SK-N-SH (cell line): ENCODE data around the gene DYDC2. TPM values are rescaled to one million over a fixed set of nuclear protein-coding genes. Genes with fewer than 3 reads are reported as not detected.

ENCODE experiments used
- CTCF ChIA-PET: fragments of 300-600, 350-600 bp; formaldehyde crosslinking; extraction: SDS; loops from one replicate; lab custom pipeline; 2021; lab: Yijun Ruan, JAX
- POLR2A ChIA-PET: fragments of 350-600 bp; sonication (Branson Sonifier 250); formaldehyde crosslinking; extraction: SDS; loops from one replicate; lab custom pipeline; 2020; ENCODE audit warnings: antibody characterized with exemption, inconsistent platforms; lab: Yijun Ruan, JAX
- DNase-seq: peaks from one replicate; pipeline ENCODE4 v3.0.0; 2012
- H2AFZ ChIP-seq: fragments of 200-600 bp; sonication (generic); 2 replicates; pipeline ENCODE4 v1.8.1; 2016; ENCODE audit warnings: antibody characterized with exemption, mild to moderate bottlenecking, low read depth
- H3F3A ChIP-seq: fragments of 200-600 bp; sonication (generic); replicated peaks from 2 replicates; pipeline ENCODE3; 2016; ENCODE audit warnings: antibody characterized with exemption, mild to moderate bottlenecking; ENCODE audit not compliant: insufficient read depth
- H3K27ac ChIP-seq, 2 experiments: fragments of 200-500 bp in 1 of 2; fragments of 200-600 bp in 1 of 2; sonication (Bioruptor generic) in 1 of 2; sonication (generic), shearing (Covaris generic) in 1 of 2; 2 replicates each; pipeline versions ENCODE4 v1.5.1 to v1.6.1; 2014 to 2016; ENCODE audit warnings: low read depth in 2 of 2, inconsistent platforms in 1 of 2, low read length in 1 of 2, mild to moderate bottlenecking in 1 of 2, mixed read lengths in 1 of 2
- H3K27me3 ChIP-seq: fragments of 200-600 bp; sonication (generic), shearing (Covaris generic); 2 replicates; pipeline ENCODE4 v1.6.1; 2016; ENCODE audit warnings: mixed run types; ENCODE audit not compliant: insufficient read depth
- H3K36me3 ChIP-seq, 2 experiments: fragments of 200-500 bp in 1 of 2; fragments of 200-600 bp in 1 of 2; sonication (Bioruptor generic) in 1 of 2; sonication (generic) in 1 of 2; replicated peaks in 1 of 2; 2 replicates each; pipeline versions ENCODE3 to v1.5.1; 2014 to 2016; ENCODE audit warnings: low read length in 1 of 2, mild to moderate bottlenecking in 1 of 2; ENCODE audit not compliant: insufficient read depth in 2 of 2, control insufficient read depth in 1 of 2
- H3K4me1 ChIP-seq, 2 experiments: fragments of 200-500 bp in 1 of 2; fragments of 200-600 bp in 1 of 2; sonication (Bioruptor generic) in 1 of 2; sonication (generic), shearing (Covaris generic) in 1 of 2; 2 replicates each; pipeline versions ENCODE4 v1.5.1 to v1.6.1; 2014 to 2016; ENCODE audit warnings: low read depth in 1 of 2, low read length in 1 of 2, mixed run types in 1 of 2; ENCODE audit not compliant: insufficient read depth in 2 of 2, control insufficient read depth in 1 of 2
- H3K4me2 ChIP-seq: fragments of 200-600 bp; sonication (generic), shearing (Covaris generic); 2 replicates; pipeline ENCODE4 v1.6.1; 2017; ENCODE audit warnings: mixed run types
- H3K4me3 ChIP-seq, 2 experiments: fragments of 200-500 bp in 1 of 2; fragments of 200-600 bp in 1 of 2; sonication (Bioruptor generic) in 1 of 2; sonication (generic), shearing (Covaris generic) in 1 of 2; 2 replicates each; pipeline versions ENCODE4 v1.5.1 to v1.8.1; 2014 to 2016; ENCODE audit warnings: low read depth in 2 of 2, inconsistent platforms in 1 of 2, low read length in 1 of 2, mild to moderate bottlenecking in 1 of 2, mixed read lengths in 1 of 2, moderate library complexity in 1 of 2
- H3K79me2 ChIP-seq: fragments of 200-600 bp; sonication (generic); 2 replicates; pipeline ENCODE4 v1.8.1; 2017; ENCODE audit warnings: mild to moderate bottlenecking; ENCODE audit not compliant: insufficient read depth
- H3K9ac ChIP-seq: fragments of 200-600 bp; sonication (generic); 2 replicates; pipeline ENCODE4 v1.6.1; 2017; ENCODE audit warnings: mixed run types
- H3K9me2 ChIP-seq: fragments of 200-600 bp; sonication (generic); 2 replicates; pipeline ENCODE4 v1.6.1; 2017; ENCODE audit warnings: mixed run types
- H3K9me3 ChIP-seq: fragments of 200-600 bp; sonication (generic); 2 replicates; pipeline ENCODE4 v1.6.1; 2017; ENCODE audit warnings: mixed run types, mild to moderate bottlenecking, moderate library complexity
- H4K20me1 ChIP-seq: fragments of 200-600 bp; sonication (generic); 2 replicates; pipeline ENCODE4 v1.6.1; 2017; ENCODE audit warnings: mild to moderate bottlenecking, mixed run types; ENCODE audit not compliant: insufficient read depth
- ELF1 ChIP-seq: IDR thresholded peaks from 2 replicates; pipeline ENCODE4 v1.4.0; 2012
- EP300 ChIP-seq, 2 experiments: IDR thresholded peaks; 2 replicates each; pipeline versions ENCODE4 v1.4.0 to v1.6.1; 2012; ENCODE audit warnings: borderline replicate concordance in 1 of 2, low read depth in 1 of 2, low read length in 1 of 2
- FOXJ3 ChIP-seq: sonication (generic); formaldehyde crosslinking; IDR thresholded peaks from 2 replicates; pipeline ENCODE4 v1.5.1; 2020; ENCODE audit warnings: mild to moderate bottlenecking, missing genetic modification reagents
- FOXM1 ChIP-seq: IDR thresholded peaks from 2 replicates; pipeline ENCODE4 v1.4.0; 2012; ENCODE audit warnings: low read depth, mild to moderate bottlenecking
- GABPA ChIP-seq: IDR thresholded peaks from 2 replicates; pipeline ENCODE4 v1.4.0; 2012; ENCODE audit warnings: low read depth, mild to moderate bottlenecking
- JUND ChIP-seq: IDR thresholded peaks from 2 replicates; pipeline ENCODE4 v1.4.0; 2012
- MEF2A ChIP-seq: IDR thresholded peaks from 2 replicates; pipeline ENCODE4 v1.4.0; 2012; ENCODE audit warnings: low read depth, borderline replicate concordance
- NRF1 ChIP-seq: IDR thresholded peaks from 2 replicates; pipeline ENCODE4 v1.6.1; 2012; ENCODE audit warnings: low read depth, mild to moderate bottlenecking, low read length
- RAD21 ChIP-seq: IDR thresholded peaks from 2 replicates; pipeline ENCODE4 v1.6.1; 2012; ENCODE audit warnings: mild to moderate bottlenecking, low read length
- RCOR1 ChIP-seq: fragments of 150-350 bp; IDR thresholded peaks from 2 replicates; pipeline ENCODE4 v1.6.1; 2017; ENCODE audit warnings: antibody characterized with exemption, low read length
- RFX5 ChIP-seq: IDR thresholded peaks from 2 replicates; pipeline ENCODE4 v1.6.1; 2012; ENCODE audit warnings: mild to moderate bottlenecking, improper control_type of control experiment, low read length
- SIN3A ChIP-seq: IDR thresholded peaks from 2 replicates; pipeline ENCODE4 v1.6.1; 2012; ENCODE audit warnings: low read depth, mild to moderate bottlenecking, low read length, moderate library complexity, borderline replicate concordance
- SMC3 ChIP-seq: IDR thresholded peaks from 2 replicates; pipeline ENCODE4 v1.6.1; 2012; ENCODE audit warnings: low read depth, low read length, improper control_type of control experiment
- TEAD4 ChIP-seq: IDR thresholded peaks from 2 replicates; pipeline ENCODE4 v1.4.0; 2012; ENCODE audit warnings: mild to moderate bottlenecking, borderline replicate concordance; ENCODE audit not compliant: insufficient read depth
- polyA plus RNA-seq, 3 experiments: library from polyadenylated mRNA; depleted of rRNA; stranded (reverse); fragments of >200 nt; gene quantifications; 2 replicates each; pipeline ENCODE4 v1.2.3, GENCODE V29; 2012
- TF ChIP-seq, protein P1 (sequence below): IDR thresholded peaks from 2 replicates; pipeline ENCODE4 v1.4.0; 2012; ENCODE audit warnings: low read depth, borderline replicate concordance
- TF ChIP-seq, protein P2 (sequence below): IDR thresholded peaks from 2 replicates; pipeline ENCODE4 v1.4.0; 2012; ENCODE audit warnings: low read depth, borderline replicate concordance
- TF ChIP-seq, protein P3 (sequence below): IDR thresholded peaks from 2 replicates; pipeline ENCODE4 v1.4.0; 2012; ENCODE audit warnings: low read depth
- TF ChIP-seq, protein P4 (sequence below): fragments of 200-600 bp; sonication (generic); IDR thresholded peaks from 2 replicates; pipeline ENCODE4 v1.6.1; 2017; ENCODE audit warnings: antibody characterized with exemption, mild to moderate bottlenecking, moderate library complexity
- TF ChIP-seq, protein P5 (sequence below): fragments of 150-350 bp; IDR thresholded peaks from 2 replicates; pipeline ENCODE4 v1.6.1; 2016; ENCODE audit warnings: mild to moderate bottlenecking, low read depth, low read length
- TF ChIP-seq, protein P6 (sequence below): fragments of 150-350 bp; IDR thresholded peaks from 2 replicates; pipeline ENCODE4 v1.6.1; 2017; ENCODE audit warnings: antibody characterized with exemption, low read length, low read depth, borderline replicate concordance
- TF ChIP-seq, protein P7 (sequence below): IDR thresholded peaks from 2 replicates; pipeline ENCODE4; 2012

The DYDC2 gene
- polyA plus RNA-seq, 1 of the 3 experiments (the other 2 are of a cell fraction), result 0.08 TPM

DNA sequence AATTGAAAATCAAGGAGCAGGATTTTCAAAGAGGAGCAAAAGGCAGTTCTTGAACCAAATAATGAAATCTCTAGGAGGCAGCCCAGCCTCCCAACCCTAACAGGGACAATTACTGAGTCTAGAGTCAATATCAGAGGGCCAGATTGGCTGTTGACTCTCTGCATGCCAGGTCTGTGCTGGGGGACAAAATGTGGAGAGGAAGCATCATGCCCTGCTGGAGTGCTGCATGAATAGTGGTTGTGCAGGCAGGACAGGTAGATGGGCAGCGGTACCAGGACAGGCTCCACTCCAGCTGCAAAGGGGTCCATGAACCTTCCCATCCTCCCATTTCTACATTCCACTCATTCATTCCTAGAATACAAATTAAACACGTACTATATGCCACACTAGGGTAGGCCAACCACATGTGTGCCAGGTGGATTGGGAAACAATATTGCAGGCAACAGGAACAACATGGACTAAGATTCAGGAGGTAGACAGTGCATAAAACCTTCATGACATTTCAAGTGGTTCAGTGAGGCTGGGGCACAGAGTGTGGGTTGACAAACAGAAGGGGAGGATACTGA lies 36.8 kb upstream of the DYDC2 start (continued):
- TF ChIP-seq, protein P1, sequence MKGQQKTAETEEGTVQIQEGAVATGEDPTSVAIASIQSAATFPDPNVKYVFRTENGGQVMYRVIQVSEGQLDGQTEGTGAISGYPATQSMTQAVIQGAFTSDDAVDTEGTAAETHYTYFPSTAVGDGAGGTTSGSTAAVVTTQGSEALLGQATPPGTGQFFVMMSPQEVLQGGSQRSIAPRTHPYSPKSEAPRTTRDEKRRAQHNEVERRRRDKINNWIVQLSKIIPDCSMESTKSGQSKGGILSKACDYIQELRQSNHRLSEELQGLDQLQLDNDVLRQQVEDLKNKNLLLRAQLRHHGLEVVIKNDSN, result no peak
- TF ChIP-seq, protein P2, sequence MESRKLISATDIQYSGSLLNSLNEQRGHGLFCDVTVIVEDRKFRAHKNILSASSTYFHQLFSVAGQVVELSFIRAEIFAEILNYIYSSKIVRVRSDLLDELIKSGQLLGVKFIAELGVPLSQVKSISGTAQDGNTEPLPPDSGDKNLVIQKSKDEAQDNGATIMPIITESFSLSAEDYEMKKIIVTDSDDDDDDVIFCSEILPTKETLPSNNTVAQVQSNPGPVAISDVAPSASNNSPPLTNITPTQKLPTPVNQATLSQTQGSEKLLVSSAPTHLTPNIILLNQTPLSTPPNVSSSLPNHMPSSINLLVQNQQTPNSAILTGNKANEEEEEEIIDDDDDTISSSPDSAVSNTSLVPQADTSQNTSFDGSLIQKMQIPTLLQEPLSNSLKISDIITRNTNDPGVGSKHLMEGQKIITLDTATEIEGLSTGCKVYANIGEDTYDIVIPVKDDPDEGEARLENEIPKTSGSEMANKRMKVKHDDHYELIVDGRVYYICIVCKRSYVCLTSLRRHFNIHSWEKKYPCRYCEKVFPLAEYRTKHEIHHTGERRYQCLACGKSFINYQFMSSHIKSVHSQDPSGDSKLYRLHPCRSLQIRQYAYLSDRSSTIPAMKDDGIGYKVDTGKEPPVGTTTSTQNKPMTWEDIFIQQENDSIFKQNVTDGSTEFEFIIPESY, result no peak
- TF ChIP-seq ELF1 (no peak), RCOR1 (no peak)
- TF ChIP-seq, protein P3, sequence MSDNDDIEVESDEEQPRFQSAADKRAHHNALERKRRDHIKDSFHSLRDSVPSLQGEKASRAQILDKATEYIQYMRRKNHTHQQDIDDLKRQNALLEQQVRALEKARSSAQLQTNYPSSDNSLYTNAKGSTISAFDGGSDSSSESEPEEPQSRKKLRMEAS, result no peak
- TF ChIP-seq, all 33 proteins: peak for 0

DNA sequence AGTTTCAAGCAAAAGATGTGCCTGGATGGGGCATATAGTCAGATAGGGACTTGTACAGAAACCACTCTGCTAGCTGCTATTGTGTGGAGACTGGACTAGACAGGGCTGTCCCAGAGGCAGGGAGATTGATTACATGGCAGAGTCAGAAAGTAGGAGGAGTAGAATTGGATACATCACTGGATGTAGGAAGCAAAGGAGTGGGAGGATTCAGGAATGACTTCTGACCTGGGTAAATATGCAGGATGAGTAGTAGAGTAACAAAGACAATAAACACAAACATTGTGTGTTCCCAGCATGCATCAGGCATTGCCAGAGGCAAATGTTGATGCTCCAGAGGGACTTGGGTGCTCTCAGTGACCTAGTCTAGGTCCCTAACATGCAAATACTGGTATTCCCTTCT lies 36.2 kb upstream of the DYDC2 start:
- no peak for DNase-seq
- H3K27ac ChIP-seq, result no peak overlapping the region
- no peak for TF ChIP-seq MEF2A
- TF ChIP-seq, protein P4, sequence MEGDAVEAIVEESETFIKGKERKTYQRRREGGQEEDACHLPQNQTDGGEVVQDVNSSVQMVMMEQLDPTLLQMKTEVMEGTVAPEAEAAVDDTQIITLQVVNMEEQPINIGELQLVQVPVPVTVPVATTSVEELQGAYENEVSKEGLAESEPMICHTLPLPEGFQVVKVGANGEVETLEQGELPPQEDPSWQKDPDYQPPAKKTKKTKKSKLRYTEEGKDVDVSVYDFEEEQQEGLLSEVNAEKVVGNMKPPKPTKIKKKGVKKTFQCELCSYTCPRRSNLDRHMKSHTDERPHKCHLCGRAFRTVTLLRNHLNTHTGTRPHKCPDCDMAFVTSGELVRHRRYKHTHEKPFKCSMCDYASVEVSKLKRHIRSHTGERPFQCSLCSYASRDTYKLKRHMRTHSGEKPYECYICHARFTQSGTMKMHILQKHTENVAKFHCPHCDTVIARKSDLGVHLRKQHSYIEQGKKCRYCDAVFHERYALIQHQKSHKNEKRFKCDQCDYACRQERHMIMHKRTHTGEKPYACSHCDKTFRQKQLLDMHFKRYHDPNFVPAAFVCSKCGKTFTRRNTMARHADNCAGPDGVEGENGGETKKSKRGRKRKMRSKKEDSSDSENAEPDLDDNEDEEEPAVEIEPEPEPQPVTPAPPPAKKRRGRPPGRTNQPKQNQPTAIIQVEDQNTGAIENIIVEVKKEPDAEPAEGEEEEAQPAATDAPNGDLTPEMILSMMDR, result no peak
- TF ChIP-seq SMC3, result no peak
- no peak for TF ChIP-seq FOXJ3 (CRISPR knock-in tag)
- TF ChIP-seq, protein P2, result no peak
- TF ChIP-seq ELF1, result no peak
- no peak for TF ChIP-seq FOXM1
- TF ChIP-seq RAD21, result no peak
- no peak for TF ChIP-seq NRF1
- TF ChIP-seq RFX5, result no peak
- no peak for TF ChIP-seq TEAD4
- TF ChIP-seq, protein P5, sequence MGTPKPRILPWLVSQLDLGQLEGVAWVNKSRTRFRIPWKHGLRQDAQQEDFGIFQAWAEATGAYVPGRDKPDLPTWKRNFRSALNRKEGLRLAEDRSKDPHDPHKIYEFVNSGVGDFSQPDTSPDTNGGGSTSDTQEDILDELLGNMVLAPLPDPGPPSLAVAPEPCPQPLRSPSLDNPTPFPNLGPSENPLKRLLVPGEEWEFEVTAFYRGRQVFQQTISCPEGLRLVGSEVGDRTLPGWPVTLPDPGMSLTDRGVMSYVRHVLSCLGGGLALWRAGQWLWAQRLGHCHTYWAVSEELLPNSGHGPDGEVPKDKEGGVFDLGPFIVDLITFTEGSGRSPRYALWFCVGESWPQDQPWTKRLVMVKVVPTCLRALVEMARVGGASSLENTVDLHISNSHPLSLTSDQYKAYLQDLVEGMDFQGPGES, result no peak
- TF ChIP-seq, protein P3, result no peak
- TF ChIP-seq SIN3A, result no peak
- TF ChIP-seq GABPA, result no peak
- TF ChIP-seq, protein P6, sequence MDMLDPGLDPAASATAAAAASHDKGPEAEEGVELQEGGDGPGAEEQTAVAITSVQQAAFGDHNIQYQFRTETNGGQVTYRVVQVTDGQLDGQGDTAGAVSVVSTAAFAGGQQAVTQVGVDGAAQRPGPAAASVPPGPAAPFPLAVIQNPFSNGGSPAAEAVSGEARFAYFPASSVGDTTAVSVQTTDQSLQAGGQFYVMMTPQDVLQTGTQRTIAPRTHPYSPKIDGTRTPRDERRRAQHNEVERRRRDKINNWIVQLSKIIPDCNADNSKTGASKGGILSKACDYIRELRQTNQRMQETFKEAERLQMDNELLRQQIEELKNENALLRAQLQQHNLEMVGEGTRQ, result no peak
- TF ChIP-seq EP300 (IDR thresholded peaks at IDR 0.05; ENCODE audit: borderline replicate concordance in 1 of 2, low read depth in 1 of 2, low read length in 1 of 2), result no peak
- no peak for TF ChIP-seq JUND
- TF ChIP-seq, protein P7, sequence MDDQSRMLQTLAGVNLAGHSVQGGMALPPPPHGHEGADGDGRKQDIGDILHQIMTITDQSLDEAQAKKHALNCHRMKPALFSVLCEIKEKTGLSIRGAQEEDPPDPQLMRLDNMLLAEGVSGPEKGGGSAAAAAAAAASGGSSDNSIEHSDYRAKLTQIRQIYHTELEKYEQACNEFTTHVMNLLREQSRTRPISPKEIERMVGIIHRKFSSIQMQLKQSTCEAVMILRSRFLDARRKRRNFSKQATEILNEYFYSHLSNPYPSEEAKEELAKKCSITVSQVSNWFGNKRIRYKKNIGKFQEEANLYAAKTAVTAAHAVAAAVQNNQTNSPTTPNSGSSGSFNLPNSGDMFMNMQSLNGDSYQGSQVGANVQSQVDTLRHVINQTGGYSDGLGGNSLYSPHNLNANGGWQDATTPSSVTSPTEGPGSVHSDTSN, result no peak
- no peak overlapping the region for H3K9ac ChIP-seq
- no peaks in the 10 kb centered on the region for H3K9me3 ChIP-seq
- CTCF ChIA-PET, result no interaction called here
- H3K36me3 ChIP-seq, result no peaks in the 10 kb centered on the region
- H3K4me3 ChIP-seq, result no peak overlapping the region
- H3K4me1 ChIP-seq, result no peaks in the 10 kb centered on the region
- no peaks in the 10 kb centered on the region for H3K79me2 ChIP-seq
- POLR2A ChIA-PET, result no interaction called here
- H3K4me2 ChIP-seq, result no peak overlapping the region
- no peaks in the 10 kb centered on the region for H3F3A ChIP-seq
- H3K27me3 ChIP-seq, result no peaks in the 10 kb centered on the region
- no peak overlapping the region for H2AFZ ChIP-seq
- no peaks in the 10 kb centered on the region for H3K9me2 ChIP-seq
- H4K20me1 ChIP-seq, result no peaks in the 10 kb centered on the region
